ENCODE measurements around the gene MTMR3. TPM values are rescaled to one million over a fixed set of nuclear protein-coding genes. Genes with fewer than 3 reads are reported as not detected.

MTMR3 gene
- total RNA-seq, 2 experiments from 2014 or later: 17.6 to 22.2 TPM

DNA sequence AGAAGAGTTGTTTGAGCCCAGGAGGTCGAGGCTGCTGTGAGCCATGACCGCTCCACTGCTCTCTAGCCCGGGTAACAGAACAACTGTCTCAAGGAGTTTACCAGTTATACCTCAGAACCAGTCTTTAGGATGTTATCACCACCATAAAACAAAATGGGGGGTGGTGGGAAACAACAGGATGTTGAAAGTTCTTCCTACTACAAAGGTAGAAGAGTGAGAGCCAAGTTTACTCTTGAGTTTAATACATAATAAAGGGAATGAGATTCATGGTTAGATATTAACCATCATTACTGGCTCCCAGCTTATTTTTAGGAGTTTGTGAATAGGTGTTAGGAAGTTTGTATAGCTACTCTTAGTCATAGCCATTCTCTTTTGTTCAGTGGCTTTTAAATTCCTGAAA is 118.5 kb downstream of the MTMR3 start:
- no peak for TF ChIP-seq EZH2phosphoT487 (IDR thresholded peaks at IDR 0.05; ENCODE audit: borderline replicate concordance, low read depth, low read length)
- TF ChIP-seq, protein P1, sequence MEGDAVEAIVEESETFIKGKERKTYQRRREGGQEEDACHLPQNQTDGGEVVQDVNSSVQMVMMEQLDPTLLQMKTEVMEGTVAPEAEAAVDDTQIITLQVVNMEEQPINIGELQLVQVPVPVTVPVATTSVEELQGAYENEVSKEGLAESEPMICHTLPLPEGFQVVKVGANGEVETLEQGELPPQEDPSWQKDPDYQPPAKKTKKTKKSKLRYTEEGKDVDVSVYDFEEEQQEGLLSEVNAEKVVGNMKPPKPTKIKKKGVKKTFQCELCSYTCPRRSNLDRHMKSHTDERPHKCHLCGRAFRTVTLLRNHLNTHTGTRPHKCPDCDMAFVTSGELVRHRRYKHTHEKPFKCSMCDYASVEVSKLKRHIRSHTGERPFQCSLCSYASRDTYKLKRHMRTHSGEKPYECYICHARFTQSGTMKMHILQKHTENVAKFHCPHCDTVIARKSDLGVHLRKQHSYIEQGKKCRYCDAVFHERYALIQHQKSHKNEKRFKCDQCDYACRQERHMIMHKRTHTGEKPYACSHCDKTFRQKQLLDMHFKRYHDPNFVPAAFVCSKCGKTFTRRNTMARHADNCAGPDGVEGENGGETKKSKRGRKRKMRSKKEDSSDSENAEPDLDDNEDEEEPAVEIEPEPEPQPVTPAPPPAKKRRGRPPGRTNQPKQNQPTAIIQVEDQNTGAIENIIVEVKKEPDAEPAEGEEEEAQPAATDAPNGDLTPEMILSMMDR (conservative IDR thresholded peaks at IDR 0.05; ENCODE audit: low read length): no peak
- Histone ChIP-seq H3K36me3 (ENCODE audit: insufficient read depth, low read length) (0 out of 2 replicates have a peak, but pooled peaks cover 8% of the 10 kb centered on the region), H3K4me3 (ENCODE audit: low read depth, low read length, poor library complexity, severe bottlenecking) (no peak overlapping the region), H4K20me1 (ENCODE audit: insufficient read depth, low read length) (no peaks in the 10 kb centered on the region), H3K4me2 (ENCODE audit: low read length) (no peak overlapping the region), H3K9me3 (ENCODE audit: low read length) (no peaks in the 10 kb centered on the region), H3K79me2 (ENCODE audit: insufficient read depth, low read depth, low read length) (no peaks in the 10 kb centered on the region), H2AFZ (ENCODE audit: low read length) (no peak overlapping the region), H3K4me1 (ENCODE audit: insufficient read depth, low read length, poor library complexity, severe bottlenecking) (no peaks in the 10 kb centered on the region), H3K9me2 (ENCODE audit: insufficient read depth, low read length) (no peaks in the 10 kb centered on the region), H3K27ac (ENCODE audit: low read depth, low read length, poor library complexity, severe bottlenecking) (no peak overlapping the region)
- POLR2A ChIA-PET: interaction anchor here (0.9 to 1.0 kb wide), 2 partner anchors 21 to 197 kb away, joined by 3 to 4 read pairs; no protein-coding TSS in a partner anchor
- BruUV-seq (replicated peaks): no TSS peak
- no peak for DNase-seq (ENCODE audit: low spot score)
- intact Hi-C loops (cut with micrococcal nuclease; ENCODE audit: unreplicated experiment): loop anchor here (10.0 kb wide), 1 partner anchor 167 kb away; the partner anchor contains the start of gene ASCC2
- CTCF ChIA-PET (ENCODE audit: unreplicated experiment): no interaction called here

DNA sequence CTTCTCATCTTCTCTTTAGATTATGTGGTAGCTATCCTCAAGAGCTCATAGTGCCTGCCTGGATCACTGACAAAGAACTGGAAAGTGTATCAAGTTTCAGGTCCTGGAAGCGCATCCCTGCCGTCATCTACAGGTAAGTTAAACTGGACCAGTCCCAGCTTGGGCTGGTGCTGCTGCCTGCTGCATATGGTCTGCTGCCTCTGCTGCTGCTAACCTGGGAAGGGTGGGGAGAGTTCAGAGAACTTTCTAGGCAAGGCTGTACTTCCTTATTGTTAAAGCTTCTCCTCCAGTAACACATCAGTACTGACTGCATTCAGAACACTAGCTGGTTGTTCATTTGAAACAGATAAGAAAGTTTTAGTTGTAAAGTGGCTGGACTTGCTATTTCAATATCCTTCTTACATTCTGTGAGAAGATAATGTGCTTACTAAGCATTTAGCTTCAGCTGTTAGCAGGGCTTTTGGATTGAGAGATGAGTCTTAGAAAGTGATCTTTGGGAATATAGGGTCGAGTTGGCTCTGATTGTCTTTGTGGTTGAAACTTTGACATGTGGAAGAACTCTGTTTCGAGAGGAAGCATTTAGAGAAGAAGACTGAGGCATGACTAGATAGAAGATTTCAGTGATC is 120.0 kb downstream of the MTMR3 start:
- TF ChIP-seq, protein P1 (conservative IDR thresholded peaks at IDR 0.05; ENCODE audit: low read length): no peak
- TF ChIP-seq EZH2phosphoT487 (IDR thresholded peaks at IDR 0.05; ENCODE audit: borderline replicate concordance, low read depth, low read length): no peak
- Histone ChIP-seq H3K4me1 (ENCODE audit: insufficient read depth, low read length, poor library complexity, severe bottlenecking) (no peaks in the 10 kb centered on the region), H3K27ac (ENCODE audit: low read depth, low read length, poor library complexity, severe bottlenecking) (no peak overlapping the region), H3K9me3 (ENCODE audit: low read length) (no peaks in the 10 kb centered on the region), H3K9me2 (ENCODE audit: insufficient read depth, low read length) (no peaks in the 10 kb centered on the region), H2AFZ (ENCODE audit: low read length) (no peak overlapping the region), H4K20me1 (ENCODE audit: insufficient read depth, low read length) (no peaks in the 10 kb centered on the region), H3K36me3 (ENCODE audit: insufficient read depth, low read length) (0 out of 2 replicates have a peak, but pooled peaks cover 8% of the 10 kb centered on the region), H3K4me2 (ENCODE audit: low read length) (no peak overlapping the region), H3K79me2 (ENCODE audit: insufficient read depth, low read depth, low read length) (no peaks in the 10 kb centered on the region), H3K4me3 (ENCODE audit: low read depth, low read length, poor library complexity, severe bottlenecking) (no peak overlapping the region)
- DNase-seq (ENCODE audit: low spot score): no peak
- ChIA-PET CTCF (ENCODE audit: unreplicated experiment) (no interaction called here), POLR2A (interaction anchor here (0.6 to 0.7 kb wide), 2 partner anchors 84 to 236 kb away, joined by 3 read pairs; partner anchors contain the start of gene ZMAT5)
- intact Hi-C loops (cut with micrococcal nuclease; ENCODE audit: unreplicated experiment): loop anchor here (10.0 kb wide), 1 partner anchor 168 kb away; the partner anchor contains the start of gene ASCC2
- no TSS peak for BruUV-seq (replicated peaks)

DNA sequence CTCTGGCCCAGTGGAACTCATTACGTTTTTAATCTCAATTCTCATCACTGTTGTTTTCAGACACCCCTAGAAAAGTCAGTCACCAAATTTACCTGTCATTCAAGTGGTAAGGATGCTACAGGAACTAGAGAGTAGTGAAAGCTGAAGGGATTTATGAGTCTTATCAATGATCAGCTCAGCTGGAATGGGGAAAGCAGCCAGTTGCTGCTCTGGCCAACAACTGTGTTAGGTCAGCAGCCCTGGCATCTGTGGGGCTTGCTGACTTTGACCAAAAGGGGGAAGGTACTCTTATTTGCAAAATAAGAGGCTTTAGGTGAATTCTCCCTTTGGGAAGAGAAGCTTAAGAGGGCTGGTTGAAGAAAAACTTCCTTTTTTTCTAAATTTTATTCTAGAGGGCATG is 121.1 kb downstream of the MTMR3 start:
- POLR2A ChIA-PET: interaction anchor here (0.5 to 0.9 kb wide), 2 partner anchors 47 to 368 kb away, joined by 3 read pairs; no protein-coding TSS in a partner anchor
- Histone ChIP-seq H3K27ac (ENCODE audit: low read depth, low read length, poor library complexity, severe bottlenecking) (no peak overlapping the region), H4K20me1 (ENCODE audit: insufficient read depth, low read length) (no peaks in the 10 kb centered on the region), H2AFZ (ENCODE audit: low read length) (no peak overlapping the region), H3K36me3 (ENCODE audit: insufficient read depth, low read length) (0 out of 2 replicates have a peak, but pooled peaks cover 3% of the 10 kb centered on the region), H3K4me2 (ENCODE audit: low read length) (no peak overlapping the region), H3K9me3 (ENCODE audit: low read length) (no peaks in the 10 kb centered on the region), H3K4me3 (ENCODE audit: low read depth, low read length, poor library complexity, severe bottlenecking) (no peak overlapping the region), H3K9me2 (ENCODE audit: insufficient read depth, low read length) (no peaks in the 10 kb centered on the region), H3K4me1 (ENCODE audit: insufficient read depth, low read length, poor library complexity, severe bottlenecking) (no peaks in the 10 kb centered on the region), H3K79me2 (ENCODE audit: insufficient read depth, low read depth, low read length) (no peaks in the 10 kb centered on the region)
- TF ChIP-seq EZH2phosphoT487 (IDR thresholded peaks at IDR 0.05; ENCODE audit: borderline replicate concordance, low read depth, low read length): no peak
- TF ChIP-seq, protein P1 (conservative IDR thresholded peaks at IDR 0.05; ENCODE audit: low read length): no peak
- no TSS peak for BruUV-seq (replicated peaks)
- CTCF ChIA-PET (ENCODE audit: unreplicated experiment): no interaction called here
- intact Hi-C loops (cut with micrococcal nuclease; ENCODE audit: unreplicated experiment): loop anchor here (10.0 kb wide), 1 partner anchor 169 kb away; the partner anchor contains the start of gene ASCC2
- DNase-seq (ENCODE audit: low spot score): no peak

Data from OCI-LY7 (cell line).